GM18858 (cell line): ENCODE data around the gene TMEM174.
"Not testable (repeated sequence)": the region's sequence is repeated elsewhere in the genome, so short reads cannot be mapped to it uniquely, and the experiment has no call there.

Experiments
- ATAC-seq: cut with Tn5 transposase; IDR thresholded peaks from one replicate; pipeline ENCODE4 v1.9.1; 2021; ENCODE audit not compliant: unreplicated experiment

The TMEM174 gene

DNA sequence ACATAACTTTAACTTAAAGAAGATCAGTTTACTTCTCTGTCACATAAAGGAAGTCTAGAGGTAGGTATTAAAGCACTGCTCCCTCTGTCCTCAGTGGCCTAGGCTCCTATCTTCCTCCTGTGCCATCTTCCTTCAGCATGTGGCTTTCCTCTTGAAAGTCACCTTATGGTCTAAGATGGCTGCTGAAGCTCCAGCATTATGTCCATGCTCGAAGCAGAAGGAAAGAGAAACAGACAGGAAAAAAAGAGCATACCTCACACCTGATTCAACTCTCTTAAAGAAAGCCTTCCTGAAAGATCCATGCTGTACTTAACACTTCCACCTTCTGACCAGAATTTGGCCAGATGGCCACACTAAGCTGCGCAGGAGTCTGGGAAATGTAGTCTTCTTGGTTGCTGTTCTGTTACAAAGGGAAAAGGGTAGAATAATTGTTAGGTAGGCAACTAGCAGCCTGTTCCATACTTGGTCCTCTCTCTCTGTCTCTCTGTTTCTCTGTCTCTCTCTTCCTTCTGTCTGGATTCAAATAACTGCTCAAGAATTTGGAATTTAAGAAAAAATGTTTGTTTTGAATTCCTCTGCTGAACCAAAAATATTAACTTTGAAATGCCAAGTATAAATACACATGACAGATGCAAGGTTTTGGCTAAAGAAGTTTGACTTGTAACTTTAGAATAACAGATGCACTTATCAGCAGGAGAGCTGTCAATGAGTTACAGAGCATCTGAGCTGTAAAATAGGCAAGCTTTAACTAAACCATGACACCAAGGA is 16.0 kb downstream of the TMEM174 start:
- no peak for ATAC-seq

DNA sequence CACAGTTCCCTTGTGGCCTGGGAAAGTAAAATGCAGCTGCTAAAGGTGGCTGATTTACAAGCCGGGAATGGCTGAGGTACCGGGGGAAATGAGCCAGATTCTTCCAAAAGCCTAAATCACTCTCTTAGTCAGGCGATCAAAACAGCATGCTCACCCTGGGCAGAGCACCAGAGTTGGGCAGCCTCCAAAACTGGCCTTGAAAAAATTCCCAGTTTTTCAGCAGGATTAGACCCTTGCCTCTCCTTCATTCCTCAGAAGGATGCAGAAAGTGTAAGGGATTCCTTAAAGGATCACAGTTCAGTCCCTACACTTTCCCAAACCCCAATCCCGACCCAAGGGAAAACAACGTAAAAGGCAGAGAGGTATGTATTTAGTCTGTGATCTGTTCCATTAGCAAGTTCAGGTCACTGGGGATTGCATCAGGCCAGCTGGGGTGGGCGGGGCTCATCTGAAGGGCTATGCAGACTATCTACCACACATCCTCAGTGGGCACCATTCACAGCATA is 16.9 kb downstream of the TMEM174 start:
- ATAC-seq: no peak

DNA sequence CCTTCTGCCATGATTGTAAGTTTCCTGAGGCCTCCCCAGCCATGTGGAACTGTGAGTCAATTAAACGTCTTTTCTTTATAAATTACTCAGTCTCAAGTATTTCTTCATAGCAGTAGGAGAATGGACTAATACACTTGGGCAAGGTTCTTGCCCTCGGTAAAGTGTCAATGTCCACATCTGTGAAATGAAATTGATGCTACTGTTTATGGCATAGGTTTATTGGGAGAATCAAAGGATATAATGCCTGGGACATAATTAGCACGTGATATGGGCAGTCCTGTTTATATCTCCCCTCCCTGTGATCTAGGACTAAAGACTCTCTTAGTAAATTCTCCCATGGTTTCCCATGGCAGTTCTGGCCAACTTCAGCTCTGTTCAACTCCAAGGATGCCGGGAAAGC is 19.4 kb downstream of the TMEM174 start:
- ATAC-seq: no peak

DNA sequence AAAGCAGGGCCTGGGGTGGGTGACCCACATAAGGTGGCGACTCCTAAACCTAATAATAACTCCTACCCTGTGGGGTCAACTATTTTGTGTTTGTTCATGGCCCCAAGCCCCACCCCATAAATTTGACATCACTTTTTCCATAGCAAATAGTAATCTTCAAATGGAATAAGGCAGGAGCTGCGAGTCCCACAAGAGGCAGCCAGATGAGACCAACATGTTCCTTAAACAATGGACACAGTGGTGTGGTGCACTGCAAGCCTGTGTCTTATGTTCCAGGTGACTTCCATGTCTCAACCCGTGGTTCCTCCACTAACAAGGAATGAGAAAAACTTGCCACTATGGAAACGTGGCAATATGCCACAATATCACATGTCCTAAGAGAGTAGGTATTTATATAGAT is 20.6 kb downstream of the TMEM174 start:
- ATAC-seq: no peak

DNA sequence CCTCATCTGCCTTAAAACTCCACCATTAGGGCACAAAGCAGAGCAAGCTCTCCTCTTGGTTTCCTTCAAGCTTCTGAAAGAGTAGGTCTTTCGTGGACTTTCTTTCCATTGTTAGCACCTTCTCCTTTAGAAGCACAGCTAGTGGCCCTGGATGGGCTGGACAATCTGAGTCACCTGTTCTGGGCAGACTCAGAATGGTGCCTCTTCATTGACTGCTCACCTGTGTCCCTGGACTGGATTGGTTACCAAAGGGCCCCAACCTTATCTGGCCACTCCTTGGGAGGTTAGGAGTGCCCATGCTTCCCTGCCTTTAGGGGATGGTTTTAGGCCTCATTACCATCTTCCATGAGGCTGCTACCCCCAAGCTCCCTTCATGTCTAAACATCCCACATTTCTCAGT is 23.2 kb downstream of the TMEM174 start:
- ATAC-seq: no peak

DNA sequence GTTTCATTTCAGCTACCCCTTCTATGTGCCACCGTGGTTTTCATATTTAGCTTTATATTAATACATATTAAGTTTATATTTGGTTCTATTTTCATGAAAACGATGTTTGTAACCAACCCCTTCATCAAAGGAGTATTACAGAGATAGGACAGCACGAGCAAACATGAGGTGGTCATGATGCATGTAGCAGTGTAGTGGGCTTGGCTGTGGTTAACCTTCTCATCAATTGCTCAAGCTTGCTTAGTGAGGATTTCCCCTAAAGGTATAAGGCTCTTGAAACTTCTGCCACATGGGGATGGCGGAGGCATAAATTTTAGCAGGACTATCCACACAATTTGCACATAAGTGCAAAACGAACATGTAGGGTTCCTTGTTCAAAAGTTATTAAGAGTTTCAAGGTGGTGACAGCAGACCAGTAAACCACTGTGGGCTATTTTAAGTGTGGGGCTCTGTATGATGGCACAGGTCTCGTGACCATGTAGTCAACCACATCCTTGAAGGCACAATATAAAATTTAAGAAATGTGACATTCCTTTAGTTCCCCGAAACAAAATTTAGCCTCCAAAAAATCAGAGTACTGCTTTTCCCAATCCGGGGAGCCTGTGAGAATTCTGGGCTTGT is 24.8 kb downstream of the TMEM174 start:
- ATAC-seq: no peak

DNA sequence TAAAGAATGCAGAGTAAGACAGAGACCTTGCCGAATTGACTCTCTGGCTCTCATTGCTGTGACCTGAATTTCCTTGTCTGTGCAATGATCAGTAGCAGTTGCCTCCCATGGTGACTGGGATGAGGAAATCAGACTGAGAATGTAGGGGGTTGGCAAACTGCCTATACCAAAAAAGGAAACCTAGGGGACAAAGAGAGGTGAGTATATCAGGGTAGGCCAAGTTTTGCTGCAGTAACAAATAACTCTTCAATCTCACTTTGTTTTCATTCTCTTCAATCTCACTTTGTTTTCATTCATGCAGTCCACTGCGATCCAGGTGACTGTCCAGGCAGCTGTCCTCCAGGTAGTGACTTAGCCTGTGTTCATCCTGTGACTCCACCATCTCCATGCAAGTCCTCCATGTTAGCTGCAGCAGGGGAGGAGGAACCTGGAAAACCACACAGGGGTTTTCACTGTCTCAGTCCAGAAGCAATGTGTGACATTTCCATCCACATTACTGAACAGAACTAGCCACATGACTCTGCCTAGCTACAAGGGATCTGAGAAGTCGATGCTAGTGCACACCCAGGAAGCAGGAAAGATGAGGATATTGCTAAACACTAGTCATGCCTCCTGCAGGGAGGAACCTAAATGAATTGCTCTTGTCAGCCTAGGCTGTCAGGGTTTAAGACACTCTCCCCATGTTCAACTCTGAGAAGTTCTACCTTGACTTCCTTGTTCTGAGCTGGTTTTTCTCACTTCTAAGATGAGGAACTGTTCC is 26.0 kb downstream of the TMEM174 start:
- ATAC-seq: no peak

DNA sequence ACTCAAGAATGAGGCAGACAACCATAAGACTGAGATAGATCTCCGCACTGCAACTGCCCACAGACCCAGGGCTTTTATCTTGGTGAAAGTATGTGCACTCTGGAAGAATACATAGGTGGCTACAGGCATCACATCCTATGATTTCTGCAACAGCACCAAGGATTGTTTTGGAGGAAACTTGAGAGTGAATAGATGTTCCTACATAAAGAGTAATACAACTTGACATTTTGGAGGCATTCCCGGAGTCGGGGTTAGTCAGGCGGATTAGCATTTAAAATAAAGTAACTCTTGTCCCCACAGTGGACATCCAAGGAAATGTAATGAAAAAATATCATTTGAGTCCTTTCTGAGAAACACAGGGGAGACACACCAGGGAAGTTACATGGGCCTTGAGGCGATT is 26.7 kb downstream of the TMEM174 start:
- ATAC-seq: no peak

DNA sequence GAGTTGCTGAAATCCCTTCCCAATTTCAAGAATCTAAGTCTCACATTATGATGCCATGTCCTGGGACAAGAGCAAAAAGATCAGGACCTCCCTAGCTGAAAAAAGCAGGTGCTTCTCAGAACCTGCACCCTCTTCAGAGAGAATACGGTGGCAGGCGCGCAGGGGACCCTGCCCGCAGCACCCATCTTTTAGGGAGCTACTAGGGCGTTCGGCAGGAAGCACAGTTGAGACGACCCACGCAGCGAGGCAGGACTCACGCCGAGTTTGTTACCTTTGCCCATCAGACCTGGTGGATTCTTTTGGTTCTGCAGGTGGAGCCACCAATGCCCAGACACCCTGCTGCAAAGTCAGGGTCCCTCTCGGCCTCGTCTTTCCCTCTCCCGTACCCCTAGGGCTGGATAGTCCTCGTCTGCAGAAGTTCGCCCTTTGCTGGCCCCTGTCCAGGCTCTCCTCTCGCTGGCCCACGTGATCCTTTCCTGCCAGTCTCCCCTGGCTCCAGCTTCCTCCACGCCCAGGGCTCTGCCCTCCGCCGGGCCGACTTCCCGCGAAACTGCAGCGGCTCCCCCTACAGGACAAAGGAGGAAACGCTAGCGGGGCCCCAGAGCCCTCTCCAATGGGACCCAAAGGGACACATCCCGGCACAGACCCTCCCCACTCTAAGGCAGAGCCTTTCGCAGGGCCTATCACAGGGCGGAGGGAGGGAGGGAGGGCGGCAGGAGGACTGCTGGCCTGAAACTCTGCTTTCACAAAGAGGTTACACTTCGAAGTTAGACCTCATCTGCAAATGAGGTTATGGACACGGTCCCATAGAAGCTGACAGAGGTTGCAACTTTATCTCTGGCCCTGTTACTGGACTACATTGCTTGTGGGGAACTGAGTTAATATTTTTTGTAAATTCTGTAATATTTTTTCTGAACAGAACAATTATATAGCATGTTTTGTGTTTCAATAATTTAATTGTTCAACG is 28.8 kb downstream of the TMEM174 start:
- ATAC-seq: no peak

DNA sequence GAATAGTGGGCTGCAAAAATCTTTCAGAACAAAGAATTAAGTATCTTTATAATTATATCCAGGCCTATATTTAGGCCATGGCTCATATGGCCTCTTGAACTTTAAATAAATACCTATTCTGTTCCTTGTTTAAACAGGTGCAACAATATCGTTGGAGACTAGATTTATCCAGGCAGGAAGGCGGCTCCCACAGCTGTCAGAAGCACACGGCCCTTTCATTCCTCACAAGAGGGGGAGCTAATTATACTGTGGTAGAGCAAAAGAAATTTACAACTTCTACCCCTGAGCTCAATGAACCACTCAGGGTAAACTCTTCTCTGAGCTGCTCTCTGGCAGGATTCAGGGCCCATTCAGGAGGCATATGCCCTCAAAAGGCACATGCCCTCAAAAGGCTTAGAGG is 31.3 kb downstream of the TMEM174 start:
- no peak for ATAC-seq

DNA sequence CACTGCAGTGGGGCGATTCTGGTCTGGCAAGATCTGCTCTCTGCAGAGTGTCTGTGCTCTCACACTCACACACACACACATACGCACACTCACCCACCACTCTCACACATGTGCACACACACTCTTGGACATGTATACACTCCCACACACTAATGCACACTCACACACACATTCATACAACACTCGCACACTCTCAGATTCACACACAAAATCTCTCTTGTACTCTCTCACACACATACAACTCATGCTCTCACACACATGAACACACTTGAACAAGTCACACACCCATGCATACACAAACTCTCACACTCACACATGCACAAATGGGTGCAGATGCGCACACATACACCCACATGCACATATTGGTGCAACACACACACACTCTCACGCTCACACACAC is 31.7 kb downstream of the TMEM174 start:
- no peak for ATAC-seq

DNA sequence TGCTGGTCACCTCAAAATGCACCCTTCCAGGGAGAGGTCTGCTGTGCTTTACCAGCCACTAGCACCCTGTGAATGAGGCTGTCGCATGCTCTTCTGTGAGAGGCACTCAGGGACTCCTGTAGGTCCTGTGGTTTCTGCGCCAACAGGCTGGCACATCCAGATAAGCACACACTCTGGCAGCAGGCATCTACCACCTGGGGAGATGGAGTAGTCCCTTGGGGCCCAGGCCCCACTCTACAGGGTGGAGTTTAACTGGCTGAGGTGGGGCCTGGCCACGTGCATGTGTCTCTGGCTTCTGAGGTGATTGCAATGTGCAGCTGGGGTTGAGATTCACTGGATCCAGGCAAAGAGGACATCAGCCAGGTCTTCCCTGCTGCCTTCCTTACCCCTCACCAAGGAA is 32.3 kb downstream of the TMEM174 start:
- ATAC-seq: no peak

DNA sequence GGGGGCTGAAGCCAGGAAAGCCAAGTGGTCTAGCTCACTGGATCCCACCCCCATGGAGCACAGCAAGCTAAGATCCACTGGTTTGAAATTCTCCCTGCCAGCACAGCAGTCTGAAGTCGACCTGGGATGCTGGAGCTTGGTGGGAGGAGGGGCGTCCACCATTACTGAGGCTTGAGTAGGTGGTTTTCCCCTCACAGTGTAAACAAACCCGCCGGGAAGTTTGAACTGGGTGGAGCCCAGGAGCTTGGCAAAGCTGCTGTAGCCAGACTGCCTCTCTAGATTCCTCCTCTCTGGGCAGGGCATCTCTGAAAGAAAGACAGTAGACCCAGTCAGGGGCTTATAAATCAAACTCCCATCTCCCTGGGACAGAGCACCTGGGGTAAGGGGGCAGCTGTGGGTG is 34.2 kb downstream of the TMEM174 start:
- ATAC-seq: not testable (repeated sequence)

DNA sequence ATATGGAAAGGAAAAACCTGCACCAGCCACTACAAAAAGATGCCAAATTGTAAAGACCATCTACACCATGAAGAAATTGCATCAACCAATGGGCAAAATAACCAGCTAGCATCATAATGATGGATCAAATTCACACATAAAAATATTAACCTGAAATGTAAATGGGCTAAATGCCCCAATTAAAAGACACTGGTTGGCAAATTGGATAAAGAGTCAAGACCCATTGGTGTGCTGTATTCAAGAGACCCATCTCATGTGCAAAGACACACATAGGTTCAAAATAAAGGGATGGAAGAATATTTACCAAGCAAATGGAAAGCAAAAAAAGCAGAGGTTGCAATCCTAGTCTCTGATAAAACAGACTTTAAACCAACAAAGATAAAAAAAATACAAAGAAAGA is 36.1 kb downstream of the TMEM174 start:
- ATAC-seq: not testable (repeated sequence)

DNA sequence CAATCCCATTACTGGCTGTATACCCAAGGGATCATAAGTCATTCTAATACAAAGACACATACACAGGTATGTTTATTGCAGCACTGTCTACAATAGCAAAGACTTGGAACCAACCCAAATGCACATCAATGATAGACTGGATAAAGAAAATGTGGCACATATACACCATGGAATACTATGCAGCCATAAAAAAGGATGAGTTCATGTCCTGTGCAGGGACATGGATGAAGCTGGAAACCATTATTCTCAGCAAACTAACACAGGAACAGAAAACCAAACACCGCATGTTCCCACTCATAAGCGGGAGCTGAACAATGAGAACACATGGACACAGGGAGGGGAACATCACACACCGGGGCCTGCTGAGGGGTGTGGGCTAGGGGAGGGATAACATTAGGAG is 39.7 kb downstream of the TMEM174 start:
- not testable (repeated sequence) for ATAC-seq

DNA sequence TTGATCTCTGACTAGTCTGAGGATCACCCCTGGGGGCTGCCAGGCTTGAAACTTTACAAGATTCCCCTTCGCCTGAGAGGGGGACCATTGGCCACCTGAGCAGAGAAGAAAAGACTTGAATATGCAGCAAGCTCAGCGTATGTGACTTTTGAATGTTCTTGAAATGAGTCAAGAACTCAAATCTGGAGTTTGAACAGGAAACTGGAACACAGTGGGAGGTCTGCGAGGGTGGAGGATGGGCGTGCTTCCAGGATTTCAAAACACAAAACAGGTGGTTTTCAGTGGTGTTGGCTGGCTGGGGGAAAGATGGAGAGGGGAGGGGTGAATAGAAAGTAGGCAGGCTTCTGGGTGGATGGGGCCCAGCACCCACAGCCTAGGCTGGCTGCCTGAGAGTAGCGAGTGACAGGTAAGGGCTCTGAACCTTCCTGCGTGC is 40.6 kb downstream of the TMEM174 start:
- ATAC-seq: peak; percentile 66

DNA sequence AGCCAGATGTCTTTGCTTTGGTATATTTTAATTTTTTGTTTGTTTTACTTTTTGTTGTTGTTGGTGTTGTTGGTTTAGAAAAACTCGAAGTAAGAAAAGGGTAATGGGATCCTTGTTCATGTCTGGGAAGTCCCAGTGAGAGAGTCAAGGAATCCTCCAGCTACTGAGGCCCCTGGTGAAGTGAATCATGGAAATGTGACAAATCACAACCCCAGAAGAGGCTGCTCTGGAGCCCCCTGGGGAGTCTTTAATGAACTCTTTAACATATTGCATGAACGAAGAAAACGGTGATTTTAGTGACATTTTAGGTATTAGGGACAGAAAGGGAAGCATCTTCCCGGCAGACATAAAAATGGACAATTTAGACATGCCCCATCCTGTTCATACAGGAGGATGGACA is 41.3 kb downstream of the TMEM174 start:
- no peak for ATAC-seq

DNA sequence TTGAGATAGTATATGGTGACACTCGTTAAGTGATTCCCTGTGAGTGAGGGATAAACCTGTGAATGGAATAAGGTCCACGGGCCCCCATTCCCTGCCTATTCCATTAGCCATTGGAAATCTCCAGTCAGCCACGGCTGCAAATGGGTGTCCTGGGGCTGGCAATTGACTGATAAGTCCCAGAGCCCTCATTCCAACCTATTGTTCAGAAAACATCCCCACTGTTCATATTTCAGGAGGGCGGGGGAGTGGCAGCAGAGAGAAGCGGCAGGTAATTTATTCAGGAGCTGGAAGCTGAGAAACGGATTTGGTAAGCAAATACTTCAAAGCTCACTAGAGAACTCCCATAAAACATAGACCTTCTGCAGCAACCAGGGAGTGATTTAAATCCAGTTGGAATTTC is 42.0 kb downstream of the TMEM174 start:
- no peak for ATAC-seq

DNA sequence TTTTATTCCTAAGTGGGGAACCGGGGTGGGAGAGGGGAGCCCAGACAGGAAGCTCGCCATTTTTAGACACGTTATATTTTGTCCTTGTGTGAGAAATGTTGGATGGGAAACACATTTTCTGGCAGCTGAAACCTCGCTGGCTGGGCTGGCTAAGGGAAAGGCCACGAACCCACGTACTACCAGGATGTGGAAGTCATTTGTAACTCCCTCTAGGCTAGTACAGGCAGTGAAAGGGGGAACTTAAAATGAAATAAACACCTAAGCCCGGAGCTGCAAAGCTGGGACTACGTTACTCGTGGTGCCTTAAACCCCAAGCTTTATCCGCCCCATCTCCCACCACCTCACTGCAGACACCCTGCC is 42.5 kb downstream of the TMEM174 start:
- ATAC-seq: no peak

DNA sequence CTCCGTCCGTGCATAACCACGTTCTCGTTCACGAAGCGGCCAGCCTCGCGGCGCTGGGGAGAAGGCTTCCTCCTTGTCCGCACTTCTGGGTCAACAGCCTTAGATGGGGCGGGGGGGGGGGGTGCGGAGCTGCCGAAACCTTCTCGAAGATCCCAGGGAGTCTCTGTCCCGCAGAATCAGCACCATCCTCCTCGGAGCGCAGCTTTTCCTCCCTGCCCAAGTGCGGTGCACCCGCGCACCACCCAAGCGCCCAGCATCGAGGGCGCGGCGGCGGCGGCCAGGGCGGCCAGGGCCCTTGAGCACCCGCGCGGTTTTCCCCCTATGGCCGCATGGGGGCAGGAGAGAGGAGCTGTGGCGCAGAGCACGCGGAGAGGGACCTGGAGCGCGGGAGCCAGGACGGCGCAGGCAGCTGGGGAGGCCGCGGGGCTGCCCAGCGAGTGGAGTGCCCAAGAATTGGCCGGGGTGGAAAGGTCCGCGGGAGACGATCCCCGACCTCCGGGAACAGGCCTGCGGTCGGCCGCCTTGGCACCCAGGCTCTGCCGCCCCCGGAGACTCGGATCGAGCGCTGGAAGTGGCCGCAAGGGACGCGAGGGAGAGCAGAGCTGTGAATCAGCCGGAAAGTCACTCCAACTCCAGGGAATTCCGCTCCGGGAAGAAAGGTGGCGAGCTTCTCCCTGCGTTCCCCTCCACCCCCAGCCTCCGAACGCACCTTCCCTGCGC is 43.1 kb downstream of the TMEM174 start:
- no peak for ATAC-seq
